Renal cortical epithelial cell (primary cell): ENCODE measurements around the gene PSMB7. TPM values are rescaled to one million over a fixed set of nuclear protein-coding genes. Genes with fewer than 3 reads are reported as not detected.
"Not testable (repeated sequence)": the region's sequence is repeated elsewhere in the genome, so short reads cannot be mapped to it uniquely, and the experiment has no call there.

Experiments
- DNase-seq: peaks from one replicate; pipeline ENCODE4 v3.0.0-alpha.2; 2011; ENCODE audit warnings: low read depth
- total RNA-seq: library from RNA; depleted of rRNA; stranded (reverse); fragments of >200 nt; gene quantifications from 2 replicates; pipeline ENCODE4 v1.2.3, GENCODE V29; 2014

Gene PSMB7
- total RNA-seq, 1 donor from 2014 or later = 94.6 TPM

DNA sequence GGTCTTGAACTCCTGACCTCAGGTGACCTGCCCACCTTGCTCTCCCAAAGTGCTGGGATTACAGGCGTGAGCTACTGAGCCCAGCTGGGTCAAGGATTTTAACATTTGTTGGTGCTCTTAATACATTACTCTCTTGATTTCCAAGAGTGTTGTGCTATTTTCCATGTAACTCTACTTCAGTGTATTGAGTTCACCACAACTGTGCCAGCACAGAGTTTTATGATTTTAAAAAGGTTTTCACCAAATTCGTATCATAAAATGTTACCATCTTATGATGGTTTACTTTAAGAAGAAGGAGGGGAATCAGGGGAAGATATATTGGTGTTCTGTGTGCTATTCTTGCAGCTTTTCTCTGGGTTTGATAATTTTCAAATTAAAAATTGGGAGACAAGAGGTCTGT lies 28.4 kb upstream of the PSMB7 start:
- no peak for DNase-seq

DNA sequence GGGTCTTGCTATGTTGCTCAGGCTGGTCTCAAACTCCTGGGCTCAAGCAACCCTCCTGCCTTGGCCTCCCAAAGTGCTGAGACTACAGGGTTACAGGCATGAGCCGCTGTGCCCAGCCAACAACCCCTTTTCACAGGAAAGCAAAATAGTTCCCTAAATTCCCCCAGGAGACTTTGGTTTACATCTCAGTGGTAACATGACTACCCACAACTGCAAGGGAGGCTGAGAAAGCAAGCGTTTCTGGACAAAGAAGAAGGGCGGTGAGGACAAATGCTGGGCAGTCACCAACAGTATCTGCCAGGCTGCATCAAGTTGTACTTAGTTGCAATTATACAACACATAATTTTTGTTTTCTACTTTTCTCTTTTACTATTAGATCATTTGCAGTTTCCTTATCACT lies 27.6 kb upstream of the PSMB7 start:
- DNase-seq = no peak

DNA sequence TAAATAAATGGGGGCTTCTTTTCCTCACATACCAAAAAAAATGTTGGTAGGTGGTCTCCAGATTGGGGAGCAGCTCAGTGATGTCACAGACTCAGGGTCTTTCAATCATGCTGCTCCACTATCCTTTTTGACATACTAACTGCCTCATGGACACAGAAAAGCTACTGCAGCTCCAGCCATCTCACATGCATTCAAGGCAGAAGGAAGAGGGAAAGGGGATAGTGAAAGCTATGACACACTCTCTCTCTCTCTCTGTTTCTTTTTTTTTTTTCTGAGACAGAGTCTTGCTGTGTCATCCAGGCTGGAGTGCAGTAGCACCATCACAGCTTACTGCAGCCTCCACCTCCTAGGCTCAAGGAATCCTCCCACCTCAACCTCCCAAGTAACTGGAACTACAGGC lies 27.1 kb upstream of the PSMB7 start:
- no peak for DNase-seq

DNA sequence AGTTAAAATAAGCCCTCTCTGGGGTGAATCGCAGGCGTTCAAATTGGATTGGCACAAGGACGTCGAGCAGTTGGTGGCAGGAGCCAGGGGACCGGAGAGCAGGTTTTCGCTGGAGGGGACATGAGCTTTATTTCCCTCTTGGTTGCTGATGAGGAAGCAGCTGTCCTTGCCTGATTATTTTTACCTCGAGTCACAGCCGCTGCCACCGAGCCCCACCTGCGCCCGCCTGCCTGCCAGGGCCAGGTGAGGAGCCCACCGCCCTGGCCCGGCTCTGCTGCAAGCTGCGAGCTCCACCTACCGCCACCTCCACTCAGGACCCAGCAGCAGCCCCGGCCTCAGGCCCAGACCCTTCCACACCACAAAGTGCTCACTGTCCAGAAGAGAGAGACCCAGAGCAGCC lies 26.0 kb upstream of the PSMB7 start:
- DNase-seq = no peak

DNA sequence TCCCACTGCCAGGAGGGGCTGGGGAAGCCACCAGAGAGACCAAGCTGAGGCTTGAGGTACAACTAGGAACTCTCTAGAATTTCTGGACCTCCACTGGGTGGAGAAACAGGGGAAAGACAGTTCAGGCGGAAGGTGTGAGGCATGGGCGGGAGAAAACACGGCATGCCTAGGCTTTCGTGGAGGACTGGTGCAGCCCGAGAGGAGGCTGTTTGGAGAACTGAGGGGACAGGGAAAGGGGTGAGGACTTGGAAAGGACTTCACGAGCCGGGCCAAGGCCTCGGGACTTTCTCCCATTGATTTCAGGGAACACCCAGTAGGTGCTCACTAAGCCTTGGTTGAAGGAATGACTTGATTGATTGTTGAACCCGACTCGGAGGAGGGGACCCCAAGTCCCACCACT lies 25.5 kb upstream of the PSMB7 start:
- DNase-seq = no peak

GRCh38 chr9:124439686-124440243 lies 24.5 kb upstream of the PSMB7 start:
- no peak for DNase-seq

- no peak for DNase-seq
Measured at GRCh38 chr9:124439086-124439485, 23.8 kb upstream of the PSMB7 start.

GRCh38 chr9:124438091-124438490 lies 22.8 kb upstream of the PSMB7 start:
- no peak for DNase-seq

DNA sequence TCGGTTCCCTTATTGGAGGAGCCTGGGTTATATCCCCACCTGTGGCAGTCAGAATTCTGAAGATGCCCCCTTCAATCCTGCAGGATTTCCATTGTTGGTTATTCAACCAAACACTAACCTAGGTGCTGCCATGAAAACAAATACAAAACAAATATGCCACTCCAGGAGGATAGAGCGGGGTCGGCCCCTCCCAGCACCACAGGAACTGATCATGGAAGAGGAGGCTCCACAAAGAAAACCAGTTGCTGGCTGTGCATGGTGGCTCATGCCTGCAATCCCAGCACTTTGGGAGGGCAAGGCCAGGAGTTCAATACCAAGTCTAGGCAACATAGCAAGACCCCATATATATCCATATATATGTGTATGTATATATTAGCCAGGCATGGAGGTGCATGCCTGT lies 21.8 kb upstream of the PSMB7 start:
- no peak for DNase-seq

DNA sequence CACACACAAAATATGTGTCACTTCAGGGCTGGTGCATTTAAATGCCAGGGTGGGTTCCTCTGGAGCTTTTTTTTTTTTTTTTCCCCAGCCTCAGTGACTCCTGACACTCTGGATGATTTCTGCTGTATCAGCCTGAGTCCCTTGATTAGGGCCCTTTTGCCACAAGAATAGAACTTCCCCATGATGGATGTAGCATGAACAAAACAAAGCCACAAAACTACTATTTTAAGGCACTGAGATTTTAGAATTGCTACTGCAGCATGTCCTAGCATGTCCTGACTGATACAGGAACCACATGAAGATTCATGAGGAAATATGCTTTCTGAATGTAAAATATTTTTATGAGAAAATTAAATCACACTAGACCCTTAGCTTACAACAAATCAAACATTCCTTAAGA lies 21.1 kb upstream of the PSMB7 start:
- DNase-seq = no peak

- no peak for DNase-seq
Measured at GRCh38 chr9:124429530-124429867, 14.3 kb upstream of the PSMB7 start.

- no peak for DNase-seq
Measured at GRCh38 chr9:124428751-124429529, 13.7 kb upstream of the PSMB7 start.

- DNase-seq = no peak
Measured at GRCh38 chr9:124427281-124427680, 12.0 kb upstream of the PSMB7 start.

- no peak for DNase-seq
Measured at GRCh38 chr9:124426361-124426760, 11.1 kb upstream of the PSMB7 start.

GRCh38 chr9:124425733-124426132 lies 10.5 kb upstream of the PSMB7 start:
- not testable (repeated sequence) for DNase-seq

- DNase-seq = no peak
Measured at GRCh38 chr9:124423591-124423990, 8.3 kb upstream of the PSMB7 start.

DNA sequence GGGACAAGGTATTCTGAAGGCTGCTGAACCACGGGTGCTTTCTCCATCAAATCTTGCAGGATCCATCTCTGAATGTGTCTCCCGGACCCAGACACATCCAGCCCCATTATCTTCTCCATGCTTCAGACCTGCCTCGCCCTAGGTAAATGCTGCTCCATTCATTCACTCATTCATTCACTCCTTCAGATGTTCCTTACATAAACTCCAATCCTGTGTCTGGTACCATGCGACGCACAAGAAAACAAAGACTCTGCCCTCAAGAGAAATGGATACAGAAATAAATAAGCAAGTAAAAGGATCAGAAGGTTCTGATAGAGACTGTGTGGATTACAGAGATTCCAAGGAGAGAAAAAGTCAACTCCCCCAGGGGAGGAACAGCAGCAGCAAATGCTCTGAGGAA lies 7.9 kb upstream of the PSMB7 start:
- DNase-seq = no peak

- peak; percentile 29 for DNase-seq
Measured at GRCh38 chr9:124420991-124421543, 5.8 kb upstream of the PSMB7 start.

DNA sequence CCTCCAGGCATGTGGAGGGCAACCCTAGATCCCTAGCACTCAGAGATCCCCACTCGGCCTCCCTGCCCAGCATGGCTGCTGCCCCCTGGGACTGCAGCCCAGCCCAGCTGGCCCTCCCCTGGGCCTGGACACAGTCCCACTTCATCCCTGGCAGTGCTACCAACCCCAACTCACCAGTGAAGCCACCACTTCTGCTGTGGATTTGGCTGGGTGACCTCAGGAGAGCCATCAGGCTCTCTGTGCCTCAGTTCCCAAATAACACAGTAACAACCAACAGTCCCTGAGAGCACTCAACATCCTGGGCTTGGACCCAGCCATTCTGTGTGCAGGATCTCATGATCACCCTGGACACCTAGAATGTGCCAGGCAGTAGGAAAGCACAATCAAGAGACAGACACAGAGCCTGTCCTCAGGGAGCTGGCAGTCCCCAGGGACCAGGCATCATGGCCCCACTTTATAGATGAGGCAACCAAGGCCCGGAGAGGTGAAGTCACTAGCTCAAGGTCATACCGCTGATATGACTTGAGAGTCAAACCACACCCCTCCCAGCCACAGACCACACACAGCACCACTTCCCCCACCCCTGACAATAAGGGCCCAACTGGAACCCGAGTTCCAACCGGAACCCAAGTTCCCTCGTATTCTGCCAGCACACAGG lies 4.7 kb upstream of the PSMB7 start:
- DNase-seq = no peak

DNA sequence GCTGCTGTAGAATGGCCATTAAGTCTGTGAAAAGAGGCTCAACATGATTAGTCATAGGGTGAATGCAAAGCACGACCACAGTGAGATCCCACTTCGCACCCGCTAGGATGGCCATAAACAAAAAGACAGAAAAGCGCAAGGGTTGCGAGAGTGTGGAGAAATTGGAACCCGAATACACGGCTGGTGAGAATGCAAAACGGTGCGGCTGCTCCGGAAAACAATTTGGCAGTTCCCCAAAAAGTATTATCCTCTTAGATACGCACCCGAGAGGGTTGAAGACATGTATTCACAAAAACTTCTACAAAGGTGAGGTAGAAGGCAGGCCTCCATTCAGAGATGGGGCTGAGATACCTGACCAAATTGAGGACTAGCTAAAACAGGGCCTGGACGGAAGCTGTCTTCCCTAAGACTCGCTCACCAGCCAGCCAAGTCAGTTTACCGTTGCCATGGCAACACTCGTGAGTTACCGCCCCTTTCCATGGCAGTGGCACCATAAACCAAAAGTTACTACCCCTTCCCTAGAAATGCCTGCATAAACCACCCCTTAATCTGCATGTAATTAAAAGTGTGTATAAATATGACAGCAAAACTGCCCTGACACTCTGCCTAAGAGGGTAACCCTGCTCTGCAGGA lies 726 bp upstream of the PSMB7 start:
- DNase-seq = no peak

GRCh38 chr9:124414612-124415011 lies 630 bp downstream of the PSMB7 start:
- DNase-seq = no peak

DNA sequence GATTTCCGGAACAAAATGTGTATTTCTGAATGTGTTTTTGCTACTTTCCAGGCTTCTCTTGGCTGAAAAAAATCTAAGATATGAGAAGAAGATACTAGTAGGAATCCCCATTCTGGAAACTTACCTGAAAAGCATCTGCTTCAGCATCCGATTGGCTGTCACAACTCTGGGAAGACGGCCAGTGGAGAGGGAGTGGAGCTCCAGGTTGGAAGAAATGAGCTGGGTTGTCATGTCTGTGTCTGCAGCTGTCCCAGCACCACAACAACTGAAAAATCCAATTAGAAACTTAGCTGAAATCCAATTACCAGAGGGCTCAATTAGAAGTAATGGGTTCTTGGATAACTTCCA lies 3.0 kb downstream of the PSMB7 start:
- DNase-seq = no peak
